K562 (cell line): ENCODE results near the gene DIP2C. TPM values are rescaled to one million over a fixed set of nuclear protein-coding genes. Genes with fewer than 3 reads are reported as not detected.

Source experiments
- ATAC-seq: fragments of 200-7000 bp; cut with Tn5 transposase; 3 replicates; pipeline ENCODE4 v1.9.1; 2020; ENCODE audit warnings: moderate library complexity
- BruUV-seq: library from RNA; stranded (reverse); fragments of 400-500 nt; replicated peaks from 2 replicates; lab custom pipeline; 2021; lab: Mats Ljungman, UMichigan
- CTCF ChIA-PET: fragments of 300-600 bp; formaldehyde crosslinking; extraction: SDS; loops from one replicate; lab custom pipeline; 2021; ENCODE audit warnings: low intra/inter-chr PET ratio; lab: Yijun Ruan, JAX
- POLR2A ChIA-PET: fragments of 300-600, 350-650 bp; sonication (Branson Sonifier 250); formaldehyde crosslinking; extraction: SDS; loops from one replicate; lab custom pipeline; 2021; ENCODE audit warnings: antibody characterized with exemption, inconsistent platforms; lab: Yijun Ruan, JAX
- DNase-seq, 4 experiments: peaks; one replicate each; pipeline versions ENCODE4 v3.0.0 to v3.0.0-alpha.2; 2011 to 2018; ENCODE audit warnings: low spot score in 3 of 4, mixed read lengths in 3 of 4; ENCODE audit errors: extremely low read depth in 1 of 4
- FAIRE-seq: peaks from 2 replicates; lab custom pipeline; 2011; peaks lifted over from hg19 to GRCh38; lab: Jason Lieb, UNC
- H2AFZ ChIP-seq: 2 replicates; pipeline ENCODE4 v1.6.0; 2011; ENCODE audit warnings: low read depth, low read length, control low read depth, inconsistent platforms
- H3K27ac ChIP-seq: fragments of 200-600 bp; 3 replicates; pipeline ENCODE4 v1.8.0; 2011; ENCODE audit warnings: low read depth, mild to moderate bottlenecking, control low read depth, inconsistent platforms, low read length, moderate library complexity, mixed read lengths; ENCODE audit errors: extremely low read depth
- H3K27me3 ChIP-seq, 2 experiments: fragments of 300-600 bp in 1 of 2; 2 replicates in 1 of 2; 3 replicates in 1 of 2; pipeline versions ENCODE4 v1.6.0 to v1.8.0; 2011; ENCODE audit warnings: inconsistent platforms in 2 of 2, low read length in 2 of 2, mild to moderate bottlenecking in 1 of 2, mixed read lengths in 1 of 2, moderate library complexity in 1 of 2; ENCODE audit not compliant: control insufficient read depth in 2 of 2, insufficient read depth in 2 of 2
- H3K36me3 ChIP-seq: fragments of 300-600 bp; 3 replicates; pipeline ENCODE4 v1.8.0; 2011; ENCODE audit warnings: mild to moderate bottlenecking, low read length, inconsistent platforms; ENCODE audit not compliant: control insufficient read depth, insufficient read depth
- H3K4me1 ChIP-seq, 2 experiments: fragments of 200-600 bp in 1 of 2; replicated peaks in 1 of 2; 2 replicates in 1 of 2; 3 replicates in 1 of 2; pipeline versions ENCODE4 v1.5.1 to v1.8.0; 2011; ENCODE audit warnings: inconsistent platforms in 2 of 2, low read length in 2 of 2, mild to moderate bottlenecking in 1 of 2, mixed read lengths in 1 of 2, moderate library complexity in 1 of 2; ENCODE audit not compliant: control insufficient read depth in 2 of 2, insufficient read depth in 2 of 2
- H3K4me2 ChIP-seq: 2 replicates; pipeline ENCODE4 v1.6.1; 2011; ENCODE audit warnings: low read length, control low read depth, inconsistent platforms, mixed read lengths; ENCODE audit not compliant: insufficient read depth
- H3K4me3 ChIP-seq: fragments of 200-600 bp; sonication (generic), shearing (Covaris generic); 2 replicates; pipeline ENCODE4 v1.5.1; 2016; ENCODE audit warnings: control low read depth, inconsistent platforms
- H3K79me2 ChIP-seq: fragments of 200-600 bp; 3 replicates; pipeline ENCODE4 v1.8.0; 2011; ENCODE audit warnings: low read length, inconsistent platforms; ENCODE audit not compliant: control insufficient read depth, insufficient read depth
- H3K9ac ChIP-seq, 2 experiments: 2 replicates each; pipeline versions ENCODE4 v1.6.0 to v1.6.1; 2011; ENCODE audit warnings: low read depth in 2 of 2, low read length in 2 of 2, control low read depth in 1 of 2, inconsistent platforms in 1 of 2, mild to moderate bottlenecking in 1 of 2, mixed read lengths in 1 of 2; ENCODE audit not compliant: insufficient read depth in 1 of 2
- H3K9me1 ChIP-seq: one replicate; pipeline ENCODE4 v1.6.0; 2011; ENCODE audit warnings: inconsistent platforms, mild to moderate bottlenecking, low read length, moderate library complexity; ENCODE audit not compliant: control insufficient read depth, insufficient read depth
- H3K9me3 ChIP-seq: replicated peaks from 2 replicates; pipeline ENCODE4 v1.5.1; 2011; ENCODE audit warnings: low read depth, low read length, inconsistent platforms; ENCODE audit not compliant: control insufficient read depth, insufficient read depth
- H4K20me1 ChIP-seq: replicated peaks from 2 replicates; pipeline ENCODE4 v1.6.1; 2011; ENCODE audit warnings: low read length, inconsistent platforms, mixed read lengths; ENCODE audit not compliant: control insufficient read depth, insufficient read depth
- HMGN3 ChIP-seq: IDR thresholded peaks from 2 replicates; pipeline ENCODE4 v1.6.1; 2011; ENCODE audit warnings: borderline replicate concordance, low read depth, mild to moderate bottlenecking, mixed read lengths, low read length; ENCODE audit not compliant: insufficient read length; ENCODE audit errors: extremely low read depth
- MXI1 ChIP-seq: IDR thresholded peaks from 2 replicates; pipeline ENCODE4 v1.6.1; 2011; ENCODE audit warnings: low read depth, mild to moderate bottlenecking, improper control_type of control experiment, low read length
- ZNF124 ChIP-seq: sonication (generic); formaldehyde crosslinking; IDR thresholded peaks from 2 replicates; pipeline ENCODE4 v1.8.1; 2022; ENCODE audit warnings: missing genetic modification reagents
- WGBS: fragments of 100-300 bp; shearing (Covaris generic); methylation state at CpG from one replicate; pipeline ENCODE4 v1.1.6; 2016; ENCODE audit warnings: low coverage, mixed read lengths; ENCODE audit not compliant: insufficient coverage; ENCODE audit errors: missing lambda C conversion rate; 5-methylcytosine and 5-hydroxymethylcytosine counted together
- in situ Hi-C: fragments of 300-500 bp; cut with MboI; formaldehyde crosslinking; loops from 4 replicates; pipeline ENCODE4 v1.15.0; 2018; ENCODE audit warnings: inconsistent platforms, mixed read lengths
- intact Hi-C: fragments of 100-400 bp; cut with micrococcal nuclease; formaldehyde crosslinking; loops from 2 replicates; pipeline ENCODE4 v1.14.2; 2022
- polyA plus RNA-seq, 8 experiments: library from polyadenylated mRNA; depleted of rRNA in 4 of 8; stranded (reverse) in 5 of 8; unstranded in 3 of 8; fragments of >200 nt; fragmentation: Nextera tagmentation in 2 of 8; fragmentation: Illumina TruSeq in 1 of 8; extraction: Ambion mirVana in 2 of 8; extraction: Trizol in 1 of 8; gene quantifications; 2 replicates each; pipeline versions ENCODE4 v1.2.1 to v1.2.3, GENCODE V29; 2011 to 2014; ENCODE audit warnings: inconsistent platforms in 1 of 8, missing spikeins in 1 of 8
- total RNA-seq, 7 experiments: library from RNA; depleted of rRNA in 6 of 7; stranded (reverse); fragments of >200 nt in 6 of 7; fragmentation: Illumina TruSeq in 2 of 7; extraction: Trizol in 2 of 7; gene quantifications; 2 replicates each; pipeline versions ENCODE4 v1.2.1 to v1.2.3, GENCODE V29; 2011 to 2021; ENCODE audit warnings: low replicate concordance in 1 of 7
- TF ChIP-seq, protein P1 (sequence below), 2 experiments: IDR thresholded peaks in 1 of 2; conservative IDR thresholded peaks in 1 of 2; 2 replicates each; pipeline ENCODE4 v1.6.1; 2016; ENCODE audit warnings: low read depth in 2 of 2, mild to moderate bottlenecking in 1 of 2, missing compliant biosample characterization in 1 of 2, missing genetic modification characterization in 1 of 2, moderate library complexity in 1 of 2
- TF ChIP-seq, protein P2 (sequence below): sonication (generic); formaldehyde crosslinking; IDR thresholded peaks from 2 replicates; pipeline ENCODE4 v1.8.0; 2022; ENCODE audit warnings: mild to moderate bottlenecking, missing genetic modification reagents

DIP2C gene
- total and polyA plus RNA-seq, 9 of the 15 experiments (the other 6 are each of a cell fraction or from before 2014, with no cell fraction given): 0.01 TPM; not detected in 8

DNA sequence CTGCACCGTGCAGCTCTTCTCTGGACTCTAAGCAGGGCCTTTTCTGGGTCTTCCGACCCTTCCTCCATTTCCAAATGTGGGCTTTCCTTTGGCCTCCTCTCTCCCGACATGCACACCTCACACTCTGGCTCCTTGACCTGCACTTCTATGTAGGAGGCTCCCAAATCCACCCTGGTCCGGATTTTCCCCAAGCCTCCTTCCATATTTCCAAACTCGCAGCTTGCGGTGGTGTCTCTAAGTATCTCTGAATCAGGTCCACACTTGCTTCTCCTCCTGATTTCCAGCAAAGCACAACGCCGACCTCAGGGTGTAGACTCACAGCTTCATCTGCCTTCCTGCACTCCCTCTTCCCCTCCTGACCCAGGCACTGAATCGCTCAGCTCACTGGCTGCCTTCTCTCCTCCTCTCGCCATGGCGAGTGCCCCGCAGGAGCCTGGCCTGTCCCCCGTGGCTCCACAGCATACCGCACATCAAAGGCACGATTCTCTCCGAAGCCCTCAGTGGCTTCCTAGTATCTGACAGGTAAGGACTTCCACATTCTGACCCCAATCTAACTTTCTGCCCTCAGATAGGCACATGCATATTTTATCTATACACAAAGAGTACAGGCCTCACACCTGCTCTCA lies 27.8 kb downstream of the DIP2C start (continued):
- TF ChIP-seq, protein P1, sequence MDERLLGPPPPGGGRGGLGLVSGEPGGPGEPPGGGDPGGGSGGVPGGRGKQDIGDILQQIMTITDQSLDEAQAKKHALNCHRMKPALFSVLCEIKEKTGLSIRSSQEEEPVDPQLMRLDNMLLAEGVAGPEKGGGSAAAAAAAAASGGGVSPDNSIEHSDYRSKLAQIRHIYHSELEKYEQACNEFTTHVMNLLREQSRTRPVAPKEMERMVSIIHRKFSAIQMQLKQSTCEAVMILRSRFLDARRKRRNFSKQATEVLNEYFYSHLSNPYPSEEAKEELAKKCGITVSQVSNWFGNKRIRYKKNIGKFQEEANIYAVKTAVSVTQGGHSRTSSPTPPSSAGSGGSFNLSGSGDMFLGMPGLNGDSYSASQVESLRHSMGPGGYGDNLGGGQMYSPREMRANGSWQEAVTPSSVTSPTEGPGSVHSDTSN (CRISPR knock-in tag; IDR thresholded peaks at IDR 0.05; ENCODE audit: low read depth): no peak
- TF ChIP-seq, protein P1 (tag; conservative IDR thresholded peaks at IDR 0.05; ENCODE audit: low read depth): no peak
- TF ChIP-seq ZNF124: no peak

DNA sequence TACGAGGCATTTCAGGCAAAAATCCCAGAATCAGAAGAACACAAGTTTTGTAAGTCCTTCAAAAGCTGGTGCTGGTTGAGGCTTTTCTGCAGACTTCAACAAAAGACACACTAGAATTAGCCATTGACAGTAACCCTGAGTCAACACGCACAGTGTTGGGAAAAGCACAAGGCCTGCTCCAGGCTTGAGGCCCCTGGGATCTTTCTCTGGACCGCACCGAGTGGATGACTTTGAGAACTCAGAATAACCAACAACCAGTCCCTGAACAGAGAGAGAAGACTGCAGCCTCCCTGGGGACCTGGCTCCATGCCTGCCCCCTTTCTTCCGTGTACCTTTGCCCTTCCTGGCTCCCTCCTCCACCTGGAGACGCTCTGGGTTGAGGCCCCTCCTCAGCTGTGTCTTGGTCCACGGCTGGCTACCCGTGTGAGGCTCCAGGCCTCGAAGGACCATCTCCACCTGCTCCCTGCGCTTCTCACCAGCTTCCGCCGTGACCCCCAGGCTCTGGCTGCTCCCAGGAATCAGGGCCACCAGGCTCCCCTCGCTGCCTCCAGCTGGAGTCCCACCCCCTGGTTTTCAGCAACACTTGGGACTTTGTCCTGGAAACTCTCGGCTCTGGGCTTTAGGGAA lies 28.4 kb downstream of the DIP2C start:
- no peaks in the 10 kb centered on the region for H3K9me3 ChIP-seq
- no TSS peak for BruUV-seq
- no peaks in the 10 kb centered on the region for H3K79me2 ChIP-seq
- no peak overlapping the region for H3K4me3 ChIP-seq
- peaks cover 5% of the 10 kb centered on the region; the same call in 1 of the 2 replicates for H4K20me1 ChIP-seq
- in situ Hi-C loops: no loop called here
- DNase-seq (no peak), FAIRE-seq (no peak), ATAC-seq (no peak)
- H3K27ac ChIP-seq: no peak overlapping the region
- no peak for TF ChIP-seq MXI1
- TF ChIP-seq, protein P2, sequence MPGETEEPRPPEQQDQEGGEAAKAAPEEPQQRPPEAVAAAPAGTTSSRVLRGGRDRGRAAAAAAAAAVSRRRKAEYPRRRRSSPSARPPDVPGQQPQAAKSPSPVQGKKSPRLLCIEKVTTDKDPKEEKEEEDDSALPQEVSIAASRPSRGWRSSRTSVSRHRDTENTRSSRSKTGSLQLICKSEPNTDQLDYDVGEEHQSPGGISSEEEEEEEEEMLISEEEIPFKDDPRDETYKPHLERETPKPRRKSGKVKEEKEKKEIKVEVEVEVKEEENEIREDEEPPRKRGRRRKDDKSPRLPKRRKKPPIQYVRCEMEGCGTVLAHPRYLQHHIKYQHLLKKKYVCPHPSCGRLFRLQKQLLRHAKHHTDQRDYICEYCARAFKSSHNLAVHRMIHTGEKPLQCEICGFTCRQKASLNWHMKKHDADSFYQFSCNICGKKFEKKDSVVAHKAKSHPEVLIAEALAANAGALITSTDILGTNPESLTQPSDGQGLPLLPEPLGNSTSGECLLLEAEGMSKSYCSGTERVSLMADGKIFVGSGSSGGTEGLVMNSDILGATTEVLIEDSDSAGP (CRISPR knock-in tag): no peak
- no peak for TF ChIP-seq HMGN3
- CTCF ChIA-PET: no interaction called here
- POLR2A ChIA-PET: no interaction called here
- no peaks in the 10 kb centered on the region for H3K36me3 ChIP-seq
- 0% methylated on average over 8 of the region's 14 CpGs for WGBS
- H3K9me1 ChIP-seq: no peaks in the 10 kb centered on the region
- no peak overlapping the region for H3K9ac ChIP-seq
- intact Hi-C loops: no loop called here
- no peaks in the 10 kb centered on the region for H3K4me1 ChIP-seq
- H2AFZ ChIP-seq: no peak overlapping the region
- H3K4me2 ChIP-seq: no peak overlapping the region
- peaks cover 23 to 42% of the 10 kb centered on the region in 2 experiments; a peak in 4 of 5 replicates for H3K27me3 ChIP-seq
